ENCODE data around the gene KCNQ1.

Gene KCNQ1

GRCh38 chr11:2825261-2825888, 380.6 kb downstream of the KCNQ1 start:
- ChIA-PET CTCF (interaction anchor here (0.6 to 2.2 kb wide), 9 partner anchors 11 to 292 kb away, joined by 3 to 7 read pairs (median 4); no protein-coding TSS in a partner anchor), POLR2A (interaction anchor here (1.0 to 2.2 kb wide), 2 partner anchors 47 to 60 kb away, joined by 4 to 11 read pairs; partner anchors contain the start of gene CDKN1C)
- WGBS (ENCODE audit: insufficient coverage): 65% methylated on average over 14 of the region's 22 CpGs
- peak overlapping the region; percentile 20 to 67 for H3K27ac ChIP-seq (ENCODE audit: insufficient read depth in 1 of 2, low read depth in 1 of 2, low read length in 2 of 2, poor library complexity in 1 of 2, severe bottlenecking in 2 of 2)
- H3K4me1 ChIP-seq (ENCODE audit: control extremely low read depth in 1 of 4, control insufficient read depth in 4 of 4, insufficient read depth in 4 of 4, low read length in 3 of 4): peaks cover 0 to 51% (median 48%) of the 10 kb centered on the region in 4 experiments
- no peaks in the 10 kb centered on the region for H3K27me3 ChIP-seq (replicated peaks in 2 of 5; ENCODE audit: control insufficient read depth in 4 of 5, insufficient read depth in 5 of 5, low read length in 4 of 5)
- peak in 1 of 3 donors; percentile 29 for DNase-seq
- peaks cover 0 to 40% (median 4%) of the 10 kb centered on the region in 5 experiments for H3K9me3 ChIP-seq (ENCODE audit: control extremely low read depth in 1 of 5, control insufficient read depth in 4 of 5, insufficient read depth in 2 of 5, low read depth in 1 of 5, low read length in 4 of 5)
- no peaks in the 10 kb centered on the region for H3K36me3 ChIP-seq (ENCODE audit: control insufficient read depth in 4 of 4, insufficient read depth in 4 of 4, low read length in 3 of 4)
- peak overlapping the region in 3 of 7 experiments; percentile 1 to 11 (median 4) for H3K4me3 ChIP-seq (ENCODE audit: control insufficient read depth in 1 of 7, extremely low read depth in 1 of 7, insufficient read depth in 4 of 7, low read depth in 2 of 7, low read length in 6 of 7)

- Histone ChIP-seq H3K4me1 (ENCODE audit: control extremely low read depth in 1 of 4, control insufficient read depth in 4 of 4, insufficient read depth in 4 of 4, low read length in 3 of 4) (peaks cover 0 to 51% (median 48%) of the 10 kb centered on the region in 4 experiments), H3K36me3 (ENCODE audit: control insufficient read depth in 4 of 4, insufficient read depth in 4 of 4, low read length in 3 of 4) (no peaks in the 10 kb centered on the region), H3K9me3 (ENCODE audit: control extremely low read depth in 1 of 5, control insufficient read depth in 4 of 5, insufficient read depth in 2 of 5, low read depth in 1 of 5, low read length in 4 of 5) (peaks cover 0 to 37% (median 4%) of the 10 kb centered on the region in 5 experiments), H3K27ac (ENCODE audit: insufficient read depth in 1 of 2, low read depth in 1 of 2, low read length in 2 of 2, poor library complexity in 1 of 2, severe bottlenecking in 2 of 2) (peak overlapping the region; percentile 20 to 67), H3K4me3 (ENCODE audit: control insufficient read depth in 1 of 7, extremely low read depth in 1 of 7, insufficient read depth in 4 of 7, low read depth in 2 of 7, low read length in 6 of 7) (peak overlapping the region in 4 of 7 experiments; percentile 1 to 26 (median 16)), H3K27me3 (replicated peaks in 2 of 5; ENCODE audit: control insufficient read depth in 4 of 5, insufficient read depth in 5 of 5, low read length in 4 of 5) (no peaks in the 10 kb centered on the region)
- ChIA-PET CTCF (interaction anchor here (0.6 to 2.2 kb wide), 10 partner anchors 10 to 293 kb away, joined by 3 to 7 read pairs (median 4); no protein-coding TSS in a partner anchor), POLR2A (interaction anchor here (0.9 to 2.2 kb wide), 4 partner anchors 45 to 124 kb away, joined by 3 to 11 read pairs (median 4); partner anchors contain the start of gene CDKN1C)
- DNase-seq: peak; percentile 85 to 93 (median 89)
- 5% methylated on average over 25 of the region's 29 CpGs for WGBS (ENCODE audit: insufficient coverage)
Measured at GRCh38 chr11:2825889-2826678, 381.3 kb downstream of the KCNQ1 start.

GRCh38 chr11:2826679-2827056, 381.9 kb downstream of the KCNQ1 start:
- no peaks in the 10 kb centered on the region for H3K27me3 ChIP-seq (replicated peaks in 2 of 5; ENCODE audit: control insufficient read depth in 4 of 5, insufficient read depth in 5 of 5, low read length in 4 of 5)
- peak in 2 of 3 donors; percentile 90 to 94 for DNase-seq
- no peaks in the 10 kb centered on the region for H3K36me3 ChIP-seq (ENCODE audit: control insufficient read depth in 4 of 4, insufficient read depth in 4 of 4, low read length in 3 of 4)
- WGBS (ENCODE audit: insufficient coverage): 0% methylated on average over 2 of the region's 4 CpGs
- H3K9me3 ChIP-seq (ENCODE audit: control extremely low read depth in 1 of 5, control insufficient read depth in 4 of 5, insufficient read depth in 2 of 5, low read depth in 1 of 5, low read length in 4 of 5): peaks cover 0 to 32% (median 4%) of the 10 kb centered on the region in 5 experiments
- peak overlapping the region in 1 of 2 experiments; percentile 67 for H3K27ac ChIP-seq (ENCODE audit: insufficient read depth in 1 of 2, low read depth in 1 of 2, low read length in 2 of 2, poor library complexity in 1 of 2, severe bottlenecking in 2 of 2)
- ChIA-PET CTCF (interaction anchor here (0.9 to 2.2 kb wide), 6 partner anchors 10 to 294 kb away, joined by 3 to 7 read pairs (median 4); no protein-coding TSS in a partner anchor), POLR2A (interaction anchor here (0.8 to 2.2 kb wide), 5 partner anchors 42 to 124 kb away, joined by 3 to 11 read pairs (median 4); partner anchors contain the start of gene CDKN1C)
- peaks cover 0 to 51% (median 48%) of the 10 kb centered on the region in 4 experiments for H3K4me1 ChIP-seq (ENCODE audit: control extremely low read depth in 1 of 4, control insufficient read depth in 4 of 4, insufficient read depth in 4 of 4, low read length in 3 of 4)
- peak overlapping the region in 2 of 7 experiments; percentile 1 to 26 for H3K4me3 ChIP-seq (ENCODE audit: control insufficient read depth in 1 of 7, extremely low read depth in 1 of 7, insufficient read depth in 4 of 7, low read depth in 2 of 7, low read length in 6 of 7)

- Histone ChIP-seq H3K9me3 (ENCODE audit: control extremely low read depth in 1 of 5, control insufficient read depth in 4 of 5, insufficient read depth in 2 of 5, low read depth in 1 of 5, low read length in 4 of 5) (peaks cover 0 to 28% (median 4%) of the 10 kb centered on the region in 5 experiments), H3K4me3 (ENCODE audit: control insufficient read depth in 1 of 7, extremely low read depth in 1 of 7, insufficient read depth in 4 of 7, low read depth in 2 of 7, low read length in 6 of 7) (no peak overlapping the region), H3K36me3 (ENCODE audit: control insufficient read depth in 4 of 4, insufficient read depth in 4 of 4, low read length in 3 of 4) (no peaks in the 10 kb centered on the region), H3K27me3 (replicated peaks in 2 of 5; ENCODE audit: control insufficient read depth in 4 of 5, insufficient read depth in 5 of 5, low read length in 4 of 5) (no peaks in the 10 kb centered on the region), H3K4me1 (ENCODE audit: control extremely low read depth in 1 of 4, control insufficient read depth in 4 of 4, insufficient read depth in 4 of 4, low read length in 3 of 4) (peaks cover 0 to 51% (median 48%) of the 10 kb centered on the region in 4 experiments), H3K27ac (ENCODE audit: insufficient read depth in 1 of 2, low read depth in 1 of 2, low read length in 2 of 2, poor library complexity in 1 of 2, severe bottlenecking in 2 of 2) (peak overlapping the region in 1 of 2 experiments; percentile 67)
- ChIA-PET POLR2A (interaction anchor here (0.8 to 2.2 kb wide), 3 partner anchors 41 to 49 kb away, joined by 3 to 11 read pairs (median 5); no protein-coding TSS in a partner anchor), CTCF (interaction anchor here (1.1 to 2.2 kb wide), 5 partner anchors 10 to 294 kb away, joined by 3 to 7 read pairs (median 4); no protein-coding TSS in a partner anchor)
- 92% methylated on average over 11 of the region's 12 CpGs for WGBS (ENCODE audit: insufficient coverage)
- DNase-seq: no peak
Measured at GRCh38 chr11:2827256-2827655, 382.4 kb downstream of the KCNQ1 start.

- Histone ChIP-seq H3K4me1 (ENCODE audit: control extremely low read depth in 1 of 4, control insufficient read depth in 4 of 4, insufficient read depth in 4 of 4, low read length in 3 of 4) (peaks cover 0 to 51% (median 48%) of the 10 kb centered on the region in 4 experiments), H3K36me3 (ENCODE audit: control insufficient read depth in 4 of 4, insufficient read depth in 4 of 4, low read length in 3 of 4) (no peaks in the 10 kb centered on the region), H3K27ac (ENCODE audit: insufficient read depth in 1 of 2, low read depth in 1 of 2, low read length in 2 of 2, poor library complexity in 1 of 2, severe bottlenecking in 2 of 2) (no peak overlapping the region), H3K27me3 (replicated peaks in 2 of 5; ENCODE audit: control insufficient read depth in 4 of 5, insufficient read depth in 5 of 5, low read length in 4 of 5) (no peaks in the 10 kb centered on the region), H3K9me3 (ENCODE audit: control extremely low read depth in 1 of 5, control insufficient read depth in 4 of 5, insufficient read depth in 2 of 5, low read depth in 1 of 5, low read length in 4 of 5) (peaks cover 0 to 23% (median 4%) of the 10 kb centered on the region in 5 experiments), H3K4me3 (ENCODE audit: control insufficient read depth in 1 of 7, extremely low read depth in 1 of 7, insufficient read depth in 4 of 7, low read depth in 2 of 7, low read length in 6 of 7) (peak overlapping the region in 1 of 7 experiments; percentile 11)
- DNase-seq: no peak
- CTCF ChIA-PET: interaction anchor here (1.1 to 2.2 kb wide), 5 partner anchors 9 to 295 kb away, joined by 3 to 7 read pairs (median 4); no protein-coding TSS in a partner anchor
- WGBS (ENCODE audit: insufficient coverage): 47% methylated on average over 10 of the region's 10 CpGs
- POLR2A ChIA-PET: interaction anchor here (2.2 kb wide), 1 partner anchor 49 kb away, joined by 11 read pairs; no protein-coding TSS in a partner anchor
Measured at GRCh38 chr11:2827792-2828191, 383.0 kb downstream of the KCNQ1 start.

- no peaks in the 10 kb centered on the region for H3K27me3 ChIP-seq (replicated peaks in 2 of 5; ENCODE audit: control insufficient read depth in 4 of 5, insufficient read depth in 5 of 5, low read length in 4 of 5)
- no peak overlapping the region for H3K27ac ChIP-seq (ENCODE audit: insufficient read depth in 1 of 2, low read depth in 1 of 2, low read length in 2 of 2, poor library complexity in 1 of 2, severe bottlenecking in 2 of 2)
- no peak for DNase-seq
- H3K9me3 ChIP-seq (ENCODE audit: control extremely low read depth in 1 of 5, control insufficient read depth in 4 of 5, insufficient read depth in 2 of 5, low read depth in 1 of 5, low read length in 4 of 5): peaks cover 0 to 15% (median 4%) of the 10 kb centered on the region in 5 experiments
- 83% methylated on average over 2 of the region's 4 CpGs for WGBS (ENCODE audit: insufficient coverage)
- CTCF ChIA-PET: interaction anchor here (1.1 to 1.7 kb wide), 3 partner anchors 8 to 30 kb away, joined by 3 to 4 read pairs (median 4); no protein-coding TSS in a partner anchor
- peaks cover 0 to 50% (median 48%) of the 10 kb centered on the region in 4 experiments for H3K4me1 ChIP-seq (ENCODE audit: control extremely low read depth in 1 of 4, control insufficient read depth in 4 of 4, insufficient read depth in 4 of 4, low read length in 3 of 4)
- POLR2A ChIA-PET: no interaction called here
- H3K36me3 ChIP-seq (ENCODE audit: control insufficient read depth in 4 of 4, insufficient read depth in 4 of 4, low read length in 3 of 4): no peaks in the 10 kb centered on the region
- H3K4me3 ChIP-seq (ENCODE audit: control insufficient read depth in 1 of 7, extremely low read depth in 1 of 7, insufficient read depth in 4 of 7, low read depth in 2 of 7, low read length in 6 of 7): no peak overlapping the region
Measured at GRCh38 chr11:2828585-2829330, 383.9 kb downstream of the KCNQ1 start.

All from common myeloid progenitor, CD34-positive (primary cell).